Stimulated activated CD4-positive, alpha-beta T cell treated with anti-CD3 and anti-CD28 coated beads, Interleukin-2, amount 100 ng/mL, for 4 hours (primary cell): Measurements from ENCODE around the gene KLK13.

Experiments
- DNase-seq: peaks from one replicate; pipeline ENCODE4 v3.0.0-alpha.2; 2020; ENCODE audit warnings: low read depth

The KLK13 gene

GRCh38 chr19:51019544-51019925, 45.4 kb downstream of the KLK13 start, which contains the start of gene KLK10:
Gene KLK10 (minus strand): TSS chr19:51019709. CDS start chr19:51019130, 579 bp downstream.
- DNase-seq, result no peak

- DNase-seq, result no peak
Measured at GRCh38 chr19:51018745-51019543, 45.9 kb downstream of the KLK13 start.

- peak; percentile 26 for DNase-seq
Measured at GRCh38 chr19:51016798-51017683, 47.9 kb downstream of the KLK13 start.

- no peak for DNase-seq
Measured at GRCh38 chr19:51015691-51016267, 49.1 kb downstream of the KLK13 start.

- DNase-seq, result no peak
Measured at GRCh38 chr19:51014242-51014641, 50.6 kb downstream of the KLK13 start.

- DNase-seq, result no peak
Measured at GRCh38 chr19:51012661-51013190, 52.2 kb downstream of the KLK13 start.

GRCh38 chr19:51010066-51010795, 54.7 kb downstream of the KLK13 start:
- no peak for DNase-seq

- DNase-seq, result no peak
Measured at GRCh38 chr19:51009061-51009891, 55.6 kb downstream of the KLK13 start.

- no peak for DNase-seq
Measured at GRCh38 chr19:51007488-51007887, 57.4 kb downstream of the KLK13 start.

- no peak for DNase-seq
Measured at GRCh38 chr19:51006406-51006805, 58.5 kb downstream of the KLK13 start.
